Epithelial cell of proximal tubule (primary cell): ENCODE data around the gene OGFOD1. TPM values are rescaled to one million over a fixed set of nuclear protein-coding genes. Genes with fewer than 3 reads are reported as not detected.

ENCODE experiments used
- DNase-seq: peaks from one replicate; pipeline ENCODE4 v3.0.0-alpha.2; 2011; ENCODE audit warnings: low read depth
- H3K4me3 ChIP-seq: 2 replicates; pipeline ENCODE4 v1.5.1; 2011; ENCODE audit warnings: low read depth, mild to moderate bottlenecking, low read length
- total RNA-seq: library from RNA; depleted of rRNA; stranded (reverse); fragments of >200 nt; gene quantifications from 2 replicates; pipeline ENCODE4 v1.2.3, GENCODE V29; 2015
- TF ChIP-seq, protein P1 (sequence below): conservative IDR thresholded peaks from 2 replicates; pipeline ENCODE4 v1.5.1; 2012; ENCODE audit warnings: low read depth, mild to moderate bottlenecking, low read length

Gene OGFOD1
- total RNA-seq, 1 donor from 2014 or later: 66.7 TPM

DNA sequence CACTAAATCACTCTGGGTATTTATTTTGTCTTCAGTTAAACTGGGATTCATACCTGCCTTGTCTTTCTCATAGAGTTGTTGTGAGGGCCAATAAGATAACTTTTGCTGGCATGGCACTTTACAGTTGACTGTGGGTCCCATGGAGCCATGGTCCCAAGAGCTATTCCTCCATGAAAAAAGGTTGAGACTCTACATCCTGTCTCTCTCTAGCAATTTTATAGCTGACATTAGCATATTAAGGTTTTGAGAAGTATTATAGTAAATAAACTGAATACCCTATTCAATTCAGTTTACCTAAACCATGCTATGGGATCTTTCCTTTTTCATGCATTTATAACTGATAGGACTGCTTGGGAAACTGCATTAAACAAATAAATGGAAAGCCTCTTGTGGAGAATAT, 17.4 kb downstream of the OGFOD1 start:
- no peak for DNase-seq
- no peak overlapping the region for H3K4me3 ChIP-seq
- TF ChIP-seq, protein P1, sequence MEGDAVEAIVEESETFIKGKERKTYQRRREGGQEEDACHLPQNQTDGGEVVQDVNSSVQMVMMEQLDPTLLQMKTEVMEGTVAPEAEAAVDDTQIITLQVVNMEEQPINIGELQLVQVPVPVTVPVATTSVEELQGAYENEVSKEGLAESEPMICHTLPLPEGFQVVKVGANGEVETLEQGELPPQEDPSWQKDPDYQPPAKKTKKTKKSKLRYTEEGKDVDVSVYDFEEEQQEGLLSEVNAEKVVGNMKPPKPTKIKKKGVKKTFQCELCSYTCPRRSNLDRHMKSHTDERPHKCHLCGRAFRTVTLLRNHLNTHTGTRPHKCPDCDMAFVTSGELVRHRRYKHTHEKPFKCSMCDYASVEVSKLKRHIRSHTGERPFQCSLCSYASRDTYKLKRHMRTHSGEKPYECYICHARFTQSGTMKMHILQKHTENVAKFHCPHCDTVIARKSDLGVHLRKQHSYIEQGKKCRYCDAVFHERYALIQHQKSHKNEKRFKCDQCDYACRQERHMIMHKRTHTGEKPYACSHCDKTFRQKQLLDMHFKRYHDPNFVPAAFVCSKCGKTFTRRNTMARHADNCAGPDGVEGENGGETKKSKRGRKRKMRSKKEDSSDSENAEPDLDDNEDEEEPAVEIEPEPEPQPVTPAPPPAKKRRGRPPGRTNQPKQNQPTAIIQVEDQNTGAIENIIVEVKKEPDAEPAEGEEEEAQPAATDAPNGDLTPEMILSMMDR: no peak

GRCh38 chr16:56469748-56470147, 18.4 kb downstream of the OGFOD1 start:
- no peak overlapping the region for H3K4me3 ChIP-seq
- TF ChIP-seq, protein P1: no peak
- no peak for DNase-seq

- H3K4me3 ChIP-seq: no peak overlapping the region
- DNase-seq: no peak
- TF ChIP-seq, protein P1: no peak
Measured at GRCh38 chr16:56470232-56470631, 18.9 kb downstream of the OGFOD1 start.

DNA sequence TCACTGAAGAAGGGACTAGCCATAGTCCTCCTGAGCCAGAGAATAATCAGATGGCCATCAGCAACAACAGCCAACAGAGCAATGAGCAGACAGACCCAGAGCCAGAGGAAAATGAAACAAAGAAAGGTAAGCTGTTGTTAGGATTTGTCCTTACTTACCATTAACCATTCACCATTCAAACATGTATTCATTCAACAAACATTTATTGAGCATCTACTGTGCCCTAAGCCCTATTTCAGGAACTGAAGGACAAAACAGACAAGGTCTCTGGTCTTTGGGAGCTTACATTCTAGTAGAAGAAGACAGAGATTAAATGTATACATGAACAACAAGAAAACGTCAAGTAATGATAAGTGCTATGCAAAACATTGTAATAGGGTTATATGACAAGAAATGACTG, 19.3 kb downstream of the OGFOD1 start:
- DNase-seq: no peak
- TF ChIP-seq, protein P1: no peak
- no peak overlapping the region for H3K4me3 ChIP-seq

DNA sequence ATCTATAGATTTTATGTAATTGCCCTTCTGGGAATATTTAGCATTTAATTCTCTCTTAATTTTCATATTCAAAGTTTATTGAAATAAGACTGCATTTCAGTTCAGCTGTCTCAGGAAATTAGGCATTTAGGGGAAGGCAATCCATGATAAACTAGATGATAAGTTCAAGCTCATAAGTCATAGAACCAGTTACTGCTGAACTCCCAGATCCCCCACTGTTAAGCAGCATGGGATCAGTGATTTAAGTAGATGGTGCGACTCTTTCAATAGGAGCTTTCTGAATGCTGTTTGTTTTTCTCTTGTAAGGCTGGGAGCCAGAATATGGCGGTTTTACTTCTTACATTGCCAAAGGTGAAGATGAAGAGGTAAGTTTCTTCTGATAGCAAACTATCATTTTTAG, 23.8 kb downstream of the OGFOD1 start:
- TF ChIP-seq, protein P1: no peak
- H3K4me3 ChIP-seq: no peak overlapping the region
- no peak for DNase-seq

DNA sequence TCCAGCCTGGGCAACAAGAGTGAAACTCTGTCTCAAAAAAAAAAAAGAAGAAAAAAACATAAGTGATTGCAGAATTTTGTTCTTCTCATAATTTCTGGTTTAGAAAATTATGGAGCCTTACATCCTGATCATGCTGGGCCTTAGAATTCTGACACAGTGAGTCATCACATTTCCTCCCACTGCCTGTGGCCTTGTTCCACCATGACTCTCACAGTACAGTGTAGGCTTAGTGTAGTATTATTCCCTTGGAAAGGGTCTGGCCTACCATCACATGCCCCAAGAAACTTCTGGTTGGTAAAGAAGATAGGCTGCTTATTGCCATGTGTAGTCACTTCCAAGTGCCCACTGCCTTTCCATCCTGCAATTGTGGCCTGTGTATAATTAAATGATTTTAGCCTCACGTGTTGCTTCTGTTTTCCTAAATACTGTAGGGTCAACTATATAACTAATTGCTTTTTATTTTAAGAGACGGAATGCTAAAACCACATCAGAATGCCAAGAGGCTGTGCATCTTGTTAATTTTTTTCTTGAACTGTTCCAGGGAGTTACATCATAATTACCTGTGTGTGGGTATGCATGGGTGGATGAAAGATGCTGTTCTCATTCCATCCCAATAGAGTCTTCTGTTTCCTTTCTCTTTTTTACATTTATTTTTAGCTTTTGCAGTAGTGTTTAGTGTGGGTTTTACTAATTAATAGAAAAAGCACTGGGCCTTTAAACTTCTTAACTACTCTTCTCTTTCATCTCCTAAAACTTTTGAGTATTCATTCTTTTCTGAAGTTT, 25.9 kb downstream of the OGFOD1 start:
- peak; percentile 64 for DNase-seq
- no peak overlapping the region for H3K4me3 ChIP-seq
- TF ChIP-seq, protein P1: no peak
